ENCODE data around the gene PTPN3.
"Not testable (repeated sequence)": the region's sequence is repeated elsewhere in the genome, so short reads cannot be mapped to it uniquely, and the experiment has no call there.

The PTPN3 gene

DNA sequence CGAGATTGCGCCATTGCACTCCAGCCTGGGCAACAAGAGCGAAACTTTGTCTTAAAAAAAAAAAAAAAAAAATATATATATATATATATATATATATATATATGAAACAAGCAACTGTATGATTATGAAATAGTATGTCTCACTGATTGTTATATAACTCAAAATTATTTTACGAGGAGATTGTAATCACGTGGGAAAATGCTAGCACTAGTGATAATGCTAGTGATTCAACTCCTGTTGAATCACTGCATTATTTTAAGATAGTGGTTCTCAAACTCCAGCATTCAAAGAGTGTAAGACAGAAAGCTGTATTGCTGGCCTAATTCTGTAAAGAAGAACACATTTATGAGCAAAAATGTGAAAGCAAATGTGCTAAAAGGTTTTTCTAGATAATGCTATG lies 12.4 kb upstream of the PTPN3 start:
- no peak overlapping the region for H3K27ac ChIP-seq
- TF ChIP-seq CTCF (conservative IDR thresholded peaks at IDR 0.05) (no peak), ZFX (IDR thresholded peaks at IDR 0.05) (no peak)

DNA sequence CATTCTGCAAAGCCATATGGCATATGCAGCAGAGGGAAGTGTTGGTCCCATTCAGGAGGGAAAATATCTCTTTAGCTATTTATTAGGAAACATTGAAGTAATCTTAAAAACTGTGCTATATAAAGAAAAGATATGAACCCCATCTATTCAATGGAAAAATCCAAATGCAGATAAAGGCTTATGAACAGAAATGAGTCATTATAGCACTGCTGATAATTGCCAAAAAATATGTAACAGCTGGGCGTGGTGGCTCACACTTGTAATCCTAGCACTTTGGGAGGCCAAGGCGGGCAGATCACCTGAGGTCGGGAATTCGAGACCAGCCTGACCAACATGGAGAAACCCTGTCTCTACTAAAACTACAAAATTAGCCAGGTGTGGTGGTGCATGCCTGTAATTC lies 11.9 kb upstream of the PTPN3 start:
- H3K27ac ChIP-seq, result not testable (repeated sequence)

- H3K27ac ChIP-seq, result no peak overlapping the region
- TF ChIP-seq CTCF (conservative IDR thresholded peaks at IDR 0.05) (no peak), ZFX (IDR thresholded peaks at IDR 0.05) (no peak)
These were observed 11.5 kb upstream of the PTPN3 start for GRCh38 chr9:109509611-109510010.

GRCh38 chr9:109507421-109507838 lies 9.3 kb upstream of the PTPN3 start:
- TF ChIP-seq ZFX (IDR thresholded peaks at IDR 0.05) (no peak), CTCF (conservative IDR thresholded peaks at IDR 0.05) (no peak)
- no peak overlapping the region for H3K27ac ChIP-seq

- H3K27ac ChIP-seq, result peak overlapping the region; percentile 32
- TF ChIP-seq ZFX (IDR thresholded peaks at IDR 0.05), result no peak
- no peak for TF ChIP-seq CTCF (conservative IDR thresholded peaks at IDR 0.05)
These were observed 8.1 kb upstream of the PTPN3 start for GRCh38 chr9:109506097-109506712.

DNA sequence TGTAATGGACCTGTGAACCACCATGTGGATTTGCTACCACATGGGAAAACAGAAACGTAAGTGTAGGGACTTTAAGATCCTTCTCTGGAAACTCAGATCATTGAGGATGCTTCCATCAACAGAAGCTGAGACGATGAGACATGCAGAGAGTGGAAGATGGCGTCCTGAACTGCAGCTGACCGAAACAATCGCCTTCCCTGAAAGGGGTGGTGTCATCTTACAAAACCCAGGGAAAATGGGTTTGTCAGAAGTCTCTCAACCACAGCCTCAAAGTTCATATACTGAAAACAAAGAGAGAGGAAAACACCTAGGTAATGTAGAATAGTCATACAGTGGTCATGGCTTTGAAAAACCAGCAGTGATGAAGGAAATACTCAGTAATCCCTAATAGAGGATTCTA lies 6.6 kb upstream of the PTPN3 start:
- no peak overlapping the region for H3K27ac ChIP-seq
- no peak for TF ChIP-seq CTCF (conservative IDR thresholded peaks at IDR 0.05)
- TF ChIP-seq ZFX (IDR thresholded peaks at IDR 0.05), result no peak

- TF ChIP-seq CTCF (conservative IDR thresholded peaks at IDR 0.05) (no peak), ZFX (IDR thresholded peaks at IDR 0.05) (no peak)
- no peak overlapping the region for H3K27ac ChIP-seq
These were observed 2.4 kb upstream of the PTPN3 start for GRCh38 chr9:109500421-109500974.

Measured in C4-2B (cell line).